D721Med (cell line): ENCODE measurements around the gene KRTDAP.

Source experiments
- DNase-seq: peaks from one replicate; pipeline ENCODE4 v3.0.0; 2011; ENCODE audit warnings: low spot score; ENCODE audit not compliant: insufficient read length
- FAIRE-seq: peaks from 2 replicates; lab custom pipeline; 2011; peaks lifted over from hg19 to GRCh38; lab: Jason Lieb, UNC
- TF ChIP-seq, protein P1 (sequence below): IDR thresholded peaks from 2 replicates; pipeline ENCODE4 v1.5.1; 2012; ENCODE audit warnings: mild to moderate bottlenecking, control low read depth; ENCODE audit not compliant: insufficient read depth; ENCODE audit errors: missing control alignments

Gene KRTDAP, protein sequence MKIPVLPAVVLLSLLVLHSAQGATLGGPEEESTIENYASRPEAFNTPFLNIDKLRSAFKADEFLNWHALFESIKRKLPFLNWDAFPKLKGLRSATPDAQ

DNA sequence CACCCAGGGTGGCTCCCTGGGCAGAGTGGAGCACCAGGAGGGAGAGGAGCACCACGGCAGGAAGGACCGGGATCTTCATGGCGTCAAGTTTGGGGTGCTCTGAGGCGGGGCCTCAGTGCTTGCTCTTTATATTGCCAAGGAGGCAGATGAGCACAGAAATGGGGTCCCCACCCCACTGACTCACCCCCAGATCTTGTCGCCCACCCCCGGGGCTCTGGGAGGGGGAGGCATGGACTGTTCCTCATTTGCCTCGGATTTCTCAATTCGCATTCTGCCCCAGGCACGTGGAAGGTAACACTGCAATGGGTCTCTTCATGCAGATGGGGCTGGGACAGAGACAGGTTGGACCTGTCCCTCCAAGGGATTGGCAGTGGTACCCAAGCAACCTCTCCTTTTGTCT, at the start of gene KRTDAP:
Gene KRTDAP, minus strand, starts transcription at position 101 of the 400 bp plus-strand sequence. Its CDS starts 22 bp downstream, at position 79.
- DNase-seq (no peak), FAIRE-seq (no peak)
- TF ChIP-seq, protein P1, sequence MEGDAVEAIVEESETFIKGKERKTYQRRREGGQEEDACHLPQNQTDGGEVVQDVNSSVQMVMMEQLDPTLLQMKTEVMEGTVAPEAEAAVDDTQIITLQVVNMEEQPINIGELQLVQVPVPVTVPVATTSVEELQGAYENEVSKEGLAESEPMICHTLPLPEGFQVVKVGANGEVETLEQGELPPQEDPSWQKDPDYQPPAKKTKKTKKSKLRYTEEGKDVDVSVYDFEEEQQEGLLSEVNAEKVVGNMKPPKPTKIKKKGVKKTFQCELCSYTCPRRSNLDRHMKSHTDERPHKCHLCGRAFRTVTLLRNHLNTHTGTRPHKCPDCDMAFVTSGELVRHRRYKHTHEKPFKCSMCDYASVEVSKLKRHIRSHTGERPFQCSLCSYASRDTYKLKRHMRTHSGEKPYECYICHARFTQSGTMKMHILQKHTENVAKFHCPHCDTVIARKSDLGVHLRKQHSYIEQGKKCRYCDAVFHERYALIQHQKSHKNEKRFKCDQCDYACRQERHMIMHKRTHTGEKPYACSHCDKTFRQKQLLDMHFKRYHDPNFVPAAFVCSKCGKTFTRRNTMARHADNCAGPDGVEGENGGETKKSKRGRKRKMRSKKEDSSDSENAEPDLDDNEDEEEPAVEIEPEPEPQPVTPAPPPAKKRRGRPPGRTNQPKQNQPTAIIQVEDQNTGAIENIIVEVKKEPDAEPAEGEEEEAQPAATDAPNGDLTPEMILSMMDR = no peak

DNA sequence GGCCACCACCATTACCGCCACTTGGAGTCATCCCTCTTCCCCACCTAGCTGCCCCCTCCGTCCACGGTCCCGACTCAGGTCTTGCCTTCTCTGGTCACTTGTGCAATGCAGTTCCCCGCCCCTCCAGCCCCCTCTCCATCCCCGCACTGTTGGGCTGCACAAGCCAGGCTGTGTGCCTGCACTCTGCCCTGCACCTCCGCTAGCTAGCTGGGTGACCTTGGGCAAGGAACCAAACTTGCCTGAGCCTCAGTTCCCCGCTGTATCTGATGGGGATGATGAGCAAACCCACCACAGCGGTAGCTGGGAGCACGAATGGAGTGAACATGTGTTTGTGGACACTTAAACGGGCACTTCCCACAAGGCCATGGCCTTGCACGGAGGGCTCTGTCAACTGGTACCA, 49.6 kb upstream of the KRTDAP start:
- TF ChIP-seq, protein P1 = no peak
- DNase-seq (no peak), FAIRE-seq (no peak)

DNA sequence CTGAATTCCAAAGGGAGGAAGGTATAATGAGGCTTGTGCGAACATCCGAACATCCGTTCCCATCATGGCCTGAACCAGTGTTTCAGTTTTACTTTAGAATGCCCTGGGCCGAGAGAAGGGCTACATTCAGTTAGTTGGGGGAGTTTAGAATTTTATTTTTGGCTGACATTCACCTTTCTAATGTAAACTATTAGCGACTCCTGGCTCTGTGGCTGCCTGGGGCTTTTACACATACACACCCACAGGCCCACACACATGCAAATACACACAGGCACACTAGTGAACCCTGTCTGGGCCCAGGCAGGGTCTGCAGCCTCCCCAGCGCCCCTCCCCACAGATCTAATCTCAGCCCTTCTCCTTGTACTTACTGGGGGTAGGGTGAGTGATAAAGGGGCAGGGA, 49.0 kb upstream of the KRTDAP start:
- FAIRE-seq (no peak), DNase-seq (no peak)
- TF ChIP-seq, protein P1 = no peak

DNA sequence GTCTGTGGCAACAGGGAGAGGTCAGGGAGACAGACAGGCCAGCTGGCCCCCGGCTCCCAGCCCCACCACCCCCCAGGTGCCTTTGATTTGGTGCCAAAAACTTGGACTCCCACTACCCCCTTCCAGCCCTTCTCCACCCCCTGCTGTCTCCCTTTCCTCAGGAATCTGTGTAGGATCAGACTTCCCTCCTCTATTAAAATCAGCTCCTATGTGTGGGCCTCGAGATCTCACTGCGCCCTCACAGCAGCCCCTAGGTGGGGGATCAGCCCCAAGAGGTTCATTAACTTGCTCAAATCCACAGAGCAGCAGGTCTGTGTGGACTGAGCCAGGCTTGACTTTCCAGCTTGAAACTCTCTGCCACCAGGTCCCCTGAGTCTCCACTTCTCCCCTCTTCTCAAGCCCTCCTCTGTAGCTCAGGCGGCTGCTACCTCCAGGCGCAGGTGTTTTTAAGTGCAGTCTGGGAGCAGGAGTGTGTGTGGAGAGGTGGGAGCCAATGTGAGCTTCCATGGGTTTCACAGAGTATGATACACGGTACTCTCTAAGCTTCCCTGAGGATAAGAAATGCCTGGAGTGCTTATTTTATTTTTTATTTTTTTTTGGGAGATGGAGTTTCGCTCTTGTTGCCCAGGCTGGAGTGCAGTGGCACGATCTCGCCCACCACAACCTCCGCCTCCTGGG, 44.7 kb upstream of the KRTDAP start:
- FAIRE-seq (no peak), DNase-seq (no peak)
- TF ChIP-seq, protein P1 = no peak

DNA sequence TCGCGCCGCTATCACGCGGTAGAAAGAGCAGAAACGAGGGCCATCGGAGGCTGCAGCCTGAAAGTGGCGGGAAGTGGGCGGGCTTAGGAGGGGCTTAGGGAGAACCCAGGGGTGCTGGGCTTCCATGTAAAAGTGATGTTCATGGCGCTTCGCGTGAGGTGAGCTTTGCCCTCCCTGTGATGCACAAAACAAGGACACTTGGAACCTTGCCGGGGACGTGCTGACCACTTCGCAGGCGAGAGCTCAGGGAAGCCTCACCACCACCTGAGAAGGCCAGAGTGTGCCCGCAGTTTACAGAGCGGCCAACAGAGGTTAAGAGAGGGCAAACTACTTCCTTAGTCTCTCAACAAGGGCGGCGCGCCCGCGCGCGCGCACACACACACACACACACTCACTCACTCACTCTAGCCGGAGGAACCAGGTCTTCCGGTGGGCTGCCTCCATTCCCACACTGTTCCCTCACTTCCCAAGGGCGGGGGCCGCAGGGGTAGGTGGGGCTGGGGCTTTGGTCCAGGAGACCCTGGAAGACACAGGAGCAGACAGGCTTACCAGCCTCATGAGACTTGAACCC, 43.6 kb upstream of the KRTDAP start:
- DNase-seq (no peak), FAIRE-seq (no peak)
- TF ChIP-seq, protein P1 = no peak

DNA sequence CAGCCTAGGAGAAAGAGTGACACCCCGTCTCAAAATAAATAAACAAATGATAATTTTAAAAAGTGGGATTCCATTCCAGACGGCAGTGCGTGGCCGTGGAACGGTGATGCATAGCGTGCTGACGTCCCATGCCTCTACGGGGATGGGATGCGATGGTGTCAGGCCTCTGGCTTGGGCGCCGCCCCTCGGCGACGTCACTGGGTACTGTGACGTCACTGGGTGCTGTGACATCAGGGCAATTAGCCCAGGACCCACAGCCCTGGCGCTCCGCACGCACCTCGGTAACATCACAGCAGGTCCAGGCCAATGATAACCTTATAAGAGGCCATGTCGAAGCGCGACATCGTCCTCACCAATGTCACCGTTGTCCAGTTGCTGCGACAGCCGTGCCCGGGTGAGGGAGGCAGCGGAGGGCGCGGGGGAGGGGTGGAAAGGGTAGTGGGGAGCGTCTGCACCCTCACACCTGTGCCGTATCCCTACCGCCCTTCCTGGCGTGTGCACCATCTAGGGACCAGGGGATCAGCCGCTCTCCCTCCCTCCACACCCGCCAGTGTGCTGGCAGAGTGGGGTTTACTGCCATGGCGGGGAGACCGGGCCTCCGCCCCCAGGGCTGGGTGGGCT, 43.0 kb upstream of the KRTDAP start, which contains the start of gene GAPDHS:
Gene GAPDHS, plus strand, starts transcription at position 256 of the 621 bp plus-strand sequence. Its CDS starts 72 bp downstream, at position 328.
- DNase-seq (no peak), FAIRE-seq (no peak)
- TF ChIP-seq, protein P1 = no peak

DNA sequence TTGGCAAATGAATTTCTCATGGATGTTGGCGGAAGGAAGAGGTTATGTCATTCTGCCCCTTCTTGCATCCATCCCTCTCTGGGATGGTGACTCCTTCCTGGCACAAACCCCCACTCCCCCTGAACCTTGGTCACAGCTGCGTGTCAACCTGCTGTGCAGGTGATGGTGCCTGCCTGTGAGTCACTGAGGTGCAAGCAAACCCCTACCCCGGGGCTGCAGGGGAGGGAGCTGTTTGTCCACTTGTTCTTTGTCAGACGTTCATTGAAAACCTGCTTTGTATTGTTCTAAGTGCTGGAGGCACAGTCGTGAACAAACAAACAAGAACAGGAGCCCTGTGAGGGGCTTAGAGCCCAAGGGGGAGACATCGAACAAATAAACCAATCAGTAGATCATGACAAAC, 41.0 kb upstream of the KRTDAP start:
- DNase-seq (no peak), FAIRE-seq (no peak)

More for the DNA sequence above, 41.0 kb upstream of the KRTDAP start:
- TF ChIP-seq, protein P1 = no peak
